AG10803 (cell line): Measurements from ENCODE around the gene TRPM6.

ENCODE experiments used
- DNase-seq: peaks from one replicate; pipeline ENCODE4 v3.0.0; 2010; ENCODE audit warnings: low read depth
- H3K4me3 ChIP-seq: 2 replicates; pipeline ENCODE4 v1.5.1; 2011; ENCODE audit warnings: mild to moderate bottlenecking, low read length, control low read depth
- TF ChIP-seq, protein P1 (sequence below): conservative IDR thresholded peaks from 2 replicates; pipeline ENCODE4 v1.5.1; 2011; ENCODE audit warnings: mild to moderate bottlenecking, low read length, control low read depth, inconsistent platforms

The TRPM6 gene, protein sequence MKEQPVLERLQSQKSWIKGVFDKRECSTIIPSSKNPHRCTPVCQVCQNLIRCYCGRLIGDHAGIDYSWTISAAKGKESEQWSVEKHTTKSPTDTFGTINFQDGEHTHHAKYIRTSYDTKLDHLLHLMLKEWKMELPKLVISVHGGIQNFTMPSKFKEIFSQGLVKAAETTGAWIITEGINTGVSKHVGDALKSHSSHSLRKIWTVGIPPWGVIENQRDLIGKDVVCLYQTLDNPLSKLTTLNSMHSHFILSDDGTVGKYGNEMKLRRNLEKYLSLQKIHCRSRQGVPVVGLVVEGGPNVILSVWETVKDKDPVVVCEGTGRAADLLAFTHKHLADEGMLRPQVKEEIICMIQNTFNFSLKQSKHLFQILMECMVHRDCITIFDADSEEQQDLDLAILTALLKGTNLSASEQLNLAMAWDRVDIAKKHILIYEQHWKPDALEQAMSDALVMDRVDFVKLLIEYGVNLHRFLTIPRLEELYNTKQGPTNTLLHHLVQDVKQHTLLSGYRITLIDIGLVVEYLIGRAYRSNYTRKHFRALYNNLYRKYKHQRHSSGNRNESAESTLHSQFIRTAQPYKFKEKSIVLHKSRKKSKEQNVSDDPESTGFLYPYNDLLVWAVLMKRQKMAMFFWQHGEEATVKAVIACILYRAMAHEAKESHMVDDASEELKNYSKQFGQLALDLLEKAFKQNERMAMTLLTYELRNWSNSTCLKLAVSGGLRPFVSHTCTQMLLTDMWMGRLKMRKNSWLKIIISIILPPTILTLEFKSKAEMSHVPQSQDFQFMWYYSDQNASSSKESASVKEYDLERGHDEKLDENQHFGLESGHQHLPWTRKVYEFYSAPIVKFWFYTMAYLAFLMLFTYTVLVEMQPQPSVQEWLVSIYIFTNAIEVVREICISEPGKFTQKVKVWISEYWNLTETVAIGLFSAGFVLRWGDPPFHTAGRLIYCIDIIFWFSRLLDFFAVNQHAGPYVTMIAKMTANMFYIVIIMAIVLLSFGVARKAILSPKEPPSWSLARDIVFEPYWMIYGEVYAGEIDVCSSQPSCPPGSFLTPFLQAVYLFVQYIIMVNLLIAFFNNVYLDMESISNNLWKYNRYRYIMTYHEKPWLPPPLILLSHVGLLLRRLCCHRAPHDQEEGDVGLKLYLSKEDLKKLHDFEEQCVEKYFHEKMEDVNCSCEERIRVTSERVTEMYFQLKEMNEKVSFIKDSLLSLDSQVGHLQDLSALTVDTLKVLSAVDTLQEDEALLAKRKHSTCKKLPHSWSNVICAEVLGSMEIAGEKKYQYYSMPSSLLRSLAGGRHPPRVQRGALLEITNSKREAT (N-terminal part only)

DNA sequence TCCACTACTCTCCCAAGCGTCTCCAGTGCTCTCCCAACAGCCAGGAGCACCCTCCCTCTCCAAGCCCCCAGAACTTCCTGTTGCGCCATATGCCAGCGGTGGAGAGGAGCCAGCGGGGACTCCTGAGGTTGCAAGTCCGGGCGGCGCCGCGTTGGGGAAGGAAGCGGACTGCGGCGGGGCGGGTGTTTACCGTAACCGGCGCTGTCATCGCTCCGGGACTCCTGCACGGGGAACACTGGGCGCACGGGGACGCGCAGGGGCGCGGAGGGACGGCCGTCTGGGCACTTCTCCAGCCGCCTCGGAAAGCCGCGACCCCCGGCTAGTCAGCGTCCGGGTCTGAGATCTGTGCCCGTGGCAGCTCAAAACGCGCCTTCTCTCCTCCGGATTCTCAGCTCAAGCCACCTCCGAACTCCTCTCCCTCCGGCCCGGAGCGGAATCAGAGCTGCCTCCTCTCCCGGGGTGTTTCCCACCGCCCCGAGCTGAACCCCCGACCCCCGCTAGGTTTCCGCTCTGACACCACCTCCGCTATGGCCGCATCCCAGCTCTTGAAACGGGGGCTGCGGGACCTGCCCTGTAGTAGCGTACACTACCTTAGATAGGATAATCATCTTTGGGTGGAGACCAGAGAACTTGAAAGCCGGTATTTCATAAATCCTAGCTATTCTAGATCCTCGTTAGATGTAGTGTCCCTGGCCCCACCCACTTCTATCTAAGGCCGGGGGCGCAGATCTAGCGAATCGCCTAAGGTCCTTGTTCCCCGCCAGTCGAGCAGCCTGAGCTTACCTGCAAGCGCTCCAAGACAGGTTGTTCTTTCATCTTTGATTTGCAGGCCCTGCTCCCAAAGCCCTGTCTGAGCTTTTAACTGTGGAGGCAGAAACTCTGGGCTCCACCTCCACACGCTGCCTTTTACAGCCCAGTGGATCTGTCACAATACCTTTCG, at the start of gene TRPM6:
Gene TRPM6 (minus strand): TSS at position 881 of the 940 bp plus-strand sequence. CDS start 65 bp downstream, at position 816.
- TF ChIP-seq, protein P1, sequence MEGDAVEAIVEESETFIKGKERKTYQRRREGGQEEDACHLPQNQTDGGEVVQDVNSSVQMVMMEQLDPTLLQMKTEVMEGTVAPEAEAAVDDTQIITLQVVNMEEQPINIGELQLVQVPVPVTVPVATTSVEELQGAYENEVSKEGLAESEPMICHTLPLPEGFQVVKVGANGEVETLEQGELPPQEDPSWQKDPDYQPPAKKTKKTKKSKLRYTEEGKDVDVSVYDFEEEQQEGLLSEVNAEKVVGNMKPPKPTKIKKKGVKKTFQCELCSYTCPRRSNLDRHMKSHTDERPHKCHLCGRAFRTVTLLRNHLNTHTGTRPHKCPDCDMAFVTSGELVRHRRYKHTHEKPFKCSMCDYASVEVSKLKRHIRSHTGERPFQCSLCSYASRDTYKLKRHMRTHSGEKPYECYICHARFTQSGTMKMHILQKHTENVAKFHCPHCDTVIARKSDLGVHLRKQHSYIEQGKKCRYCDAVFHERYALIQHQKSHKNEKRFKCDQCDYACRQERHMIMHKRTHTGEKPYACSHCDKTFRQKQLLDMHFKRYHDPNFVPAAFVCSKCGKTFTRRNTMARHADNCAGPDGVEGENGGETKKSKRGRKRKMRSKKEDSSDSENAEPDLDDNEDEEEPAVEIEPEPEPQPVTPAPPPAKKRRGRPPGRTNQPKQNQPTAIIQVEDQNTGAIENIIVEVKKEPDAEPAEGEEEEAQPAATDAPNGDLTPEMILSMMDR: no peak
- peak within 1 kb of the TSS; percentile 66 for H3K4me3 ChIP-seq
- DNase-seq: peak; percentile 79

DNA sequence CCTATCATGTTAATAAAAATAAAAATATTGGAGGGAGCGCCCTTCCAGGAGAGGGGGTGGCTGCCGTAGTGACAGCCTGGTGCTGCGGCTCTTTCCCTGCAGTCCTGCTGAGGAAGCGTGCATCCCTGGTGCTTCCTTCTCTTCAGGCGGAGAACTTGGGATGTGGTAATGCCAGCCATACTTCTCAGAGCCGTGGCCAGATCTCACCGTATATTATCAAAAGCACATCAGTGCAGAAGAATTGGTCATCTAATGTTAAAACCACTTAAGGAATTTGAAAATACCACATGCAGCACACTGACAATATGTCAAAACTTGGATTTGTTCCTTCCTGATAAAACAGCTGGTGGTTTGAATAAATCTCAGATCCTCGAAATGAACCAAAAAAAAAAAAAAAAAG, 47.3 kb upstream of the TRPM6 start:
- TF ChIP-seq, protein P1: no peak
- no peak overlapping the region for H3K4me3 ChIP-seq
- peak; percentile 43 for DNase-seq

DNA sequence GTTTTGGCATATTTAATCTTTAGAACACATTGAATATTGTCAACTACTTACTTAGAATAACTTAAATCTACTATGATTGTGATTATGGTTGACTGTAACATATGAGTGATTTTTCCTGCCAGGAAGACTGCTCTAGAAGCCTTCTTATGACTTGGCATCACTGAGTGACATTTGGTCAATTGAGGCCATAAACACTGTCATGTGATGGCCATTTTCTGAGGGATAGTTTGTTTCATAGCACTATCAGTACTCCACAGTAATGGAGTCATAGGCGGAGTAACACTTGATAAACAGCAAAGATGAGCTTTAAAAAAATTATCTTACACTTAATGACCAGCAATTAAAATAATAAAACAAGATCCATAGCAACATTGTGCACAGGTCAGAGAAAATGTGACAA, 34.0 kb upstream of the TRPM6 start:
- no peak for DNase-seq
- TF ChIP-seq, protein P1: no peak
- H3K4me3 ChIP-seq: no peak overlapping the region

DNA sequence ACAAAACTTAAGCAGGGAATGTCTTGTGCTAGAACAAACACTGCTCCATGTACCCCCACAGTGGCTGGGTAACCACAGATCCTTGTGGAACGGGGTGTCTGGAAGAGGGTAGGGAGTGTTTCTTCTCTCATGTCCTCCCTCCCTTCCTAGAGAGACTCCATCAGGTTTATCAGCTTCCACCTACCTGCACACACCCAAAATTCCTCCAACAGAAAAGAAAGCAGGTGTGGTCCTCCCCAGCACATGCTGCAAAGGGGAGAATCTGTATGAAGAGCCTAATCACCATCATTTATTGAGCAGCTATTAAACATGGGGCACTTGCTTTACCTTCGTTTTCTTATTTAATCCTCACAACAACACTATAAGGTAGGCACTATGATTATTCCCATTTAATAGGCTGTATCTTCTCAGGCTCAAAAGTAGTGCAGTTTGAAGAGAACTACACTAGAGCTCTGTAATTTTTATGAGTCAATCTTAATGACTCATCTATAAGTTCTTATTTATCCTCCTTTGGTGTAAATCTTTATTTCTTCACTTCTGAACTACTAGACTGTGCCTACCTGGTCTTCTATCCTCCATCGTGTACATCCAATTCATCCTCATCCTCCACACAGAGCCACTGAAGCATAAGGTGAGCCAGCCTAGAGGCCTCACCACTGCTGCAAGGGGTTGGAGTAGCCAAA, 33.4 kb upstream of the TRPM6 start:
- no peak for DNase-seq
- TF ChIP-seq, protein P1: no peak
- no peak overlapping the region for H3K4me3 ChIP-seq

DNA sequence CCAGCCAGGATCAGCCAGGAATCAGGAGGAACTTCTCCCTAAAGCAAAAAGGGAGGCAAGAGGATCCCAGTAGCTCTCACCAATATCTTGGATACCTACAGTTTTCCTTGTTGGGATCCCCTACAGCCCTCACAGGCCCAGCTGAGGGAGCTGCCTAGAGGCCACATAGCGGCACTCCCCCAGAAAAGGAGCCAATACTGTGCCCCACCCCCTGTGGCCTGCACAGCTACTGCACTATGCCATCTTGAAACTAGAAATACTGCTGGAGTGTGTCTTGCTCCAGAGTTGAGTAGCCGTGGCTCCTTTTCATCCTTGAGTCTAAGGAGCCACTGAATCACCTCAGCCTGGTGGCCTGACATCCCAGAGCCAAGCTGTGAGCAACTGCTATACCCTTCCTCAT, 22.3 kb upstream of the TRPM6 start:
- TF ChIP-seq, protein P1: no peak

More for the DNA sequence above, 22.3 kb upstream of the TRPM6 start:
- no peak overlapping the region for H3K4me3 ChIP-seq
- DNase-seq: no peak
